AG04449 (cell line): ENCODE data around the gene DDX1.
A peak's percentile ranks its signal among the peaks of the same experiment; 100 is the strongest.
"Not testable (repeated sequence)": the region's sequence is repeated elsewhere in the genome, so short reads cannot be mapped to it uniquely, and the experiment has no call there.

Experiments used
- CTCF ChIA-PET: fragments of 350-600 bp; formaldehyde crosslinking; extraction: SDS; loops from one replicate; lab custom pipeline; 2021; ENCODE audit warnings: antibody characterized with exemption; lab: Yijun Ruan, JAX
- POLR2A ChIA-PET: fragments of 400-600, 350-600 bp; formaldehyde crosslinking; extraction: SDS; loops from one replicate; lab custom pipeline; 2020; ENCODE audit warnings: antibody characterized with exemption, inconsistent platforms; lab: Yijun Ruan, JAX
- DNase-seq: peaks from one replicate; pipeline ENCODE4 v3.0.0-alpha.2; 2010; ENCODE audit warnings: low read depth, low spot score
- H3K4me3 ChIP-seq: 2 replicates; pipeline ENCODE4 v1.5.1; 2011; ENCODE audit warnings: low read depth, mild to moderate bottlenecking, control low read depth, low read length
- CTCF ChIP-seq: IDR thresholded peaks from one replicate; pipeline ENCODE4 v1.5.1; 2011; ENCODE audit warnings: mild to moderate bottlenecking, moderate library complexity, low read length, control low read depth, inconsistent platforms; ENCODE audit not compliant: insufficient read depth; ENCODE audit errors: missing control alignments

DDX1 gene

GRCh38 chr2:15591692-15592463 lies at the start of gene DDX1:
Gene DDX1 (plus strand): TSS chr2:15591868. CDS start chr2:15591934, 66 bp downstream.
- POLR2A ChIA-PET: no interaction called here
- peak; percentile 19 for DNase-seq
- no peak for TF ChIP-seq CTCF
- peak within 1 kb of the TSS; percentile 90 for H3K4me3 ChIP-seq
- CTCF ChIA-PET: interaction anchor here (1.1 to 9.7 kb wide), 2 partner anchors 9 to 16 kb away, joined by 3 to 129 read pairs; no protein-coding TSS in a partner anchor

GRCh38 chr2:15542269-15542668 lies 49.4 kb upstream of the DDX1 start:
- CTCF ChIA-PET, H3K4me3 ChIP-seq, DNase-seq, POLR2A ChIA-PET: not testable (repeated sequence)

GRCh38 chr2:15543053-15543452 lies 48.6 kb upstream of the DDX1 start:
- TF ChIP-seq CTCF: no peak
- ChIA-PET CTCF (no interaction called here), POLR2A (no interaction called here)
- H3K4me3 ChIP-seq: no peak overlapping the region
- no peak for DNase-seq

- DNase-seq: no peak
- ChIA-PET CTCF (no interaction called here), POLR2A (no interaction called here)
- no peak for TF ChIP-seq CTCF
- no peak overlapping the region for H3K4me3 ChIP-seq
These were observed 48.1 kb upstream of the DDX1 start for GRCh38 chr2:15543541-15543940.

GRCh38 chr2:15544227-15544626 lies 47.4 kb upstream of the DDX1 start:
- H3K4me3 ChIP-seq: no peak overlapping the region
- POLR2A ChIA-PET: no interaction called here
- TF ChIP-seq CTCF: no peak
- CTCF ChIA-PET: no interaction called here
- DNase-seq: no peak

- TF ChIP-seq CTCF: no peak
- H3K4me3 ChIP-seq: no peak overlapping the region
- POLR2A ChIA-PET: no interaction called here
- DNase-seq: no peak
- CTCF ChIA-PET: interaction anchor here (0.7 to 2.3 kb wide), 8 partner anchors 8 to 53 kb away, joined by 3 to 11 read pairs (median 4); no protein-coding TSS in a partner anchor
These were observed 45.2 kb upstream of the DDX1 start for GRCh38 chr2:15546297-15547098.
